Natural killer cell treated with Interleukin-12 subunit alpha and Interleukin-12 subunit beta and Interleukin-15 and Interleukin-18, amount 100 ng/mL, for 72 hours (primary cell): ENCODE data around the gene MRPL53. TPM values are rescaled to one million over a fixed set of nuclear protein-coding genes. Genes with fewer than 3 reads are reported as not detected.
A peak's percentile ranks its signal among the peaks of the same experiment; 100 is the strongest.

ENCODE experiments used
- ATAC-seq, 2 donors: fragments of 150-1000 bp; cut with Tn5 transposase in 1 of 2; sonication (Bioruptor Pico), chemical (Tn5 transposase) in 1 of 2; 2 replicates each; pipeline ENCODE4 v1.10.0; 2021
- DNase-seq: peaks from one replicate; pipeline ENCODE4 v3.0.0; 2022; ENCODE audit warnings: low spot score
- H3K27ac Mint-ChIP-seq, 2 donors: 1 replicate in 1 of 2; 2 replicates in 1 of 2; pipeline ENCODE4 v1.8.0; 2022; ENCODE audit warnings: mixed read lengths in 2 of 2, mild to moderate bottlenecking in 1 of 2, moderate library complexity in 1 of 2
- H3K27me3 Mint-ChIP-seq, 2 donors: 1 replicate in 1 of 2; 2 replicates in 1 of 2; pipeline ENCODE4 v1.8.0; 2022; ENCODE audit warnings: mixed read lengths in 2 of 2
- H3K36me3 Mint-ChIP-seq: one replicate; pipeline ENCODE4 v1.8.0; 2022; ENCODE audit warnings: mixed read lengths
- H3K4me1 Mint-ChIP-seq, 2 donors: 1 replicate in 1 of 2; 2 replicates in 1 of 2; pipeline ENCODE4 v1.8.0; 2022; ENCODE audit warnings: low read depth in 2 of 2, mixed read lengths in 2 of 2, mild to moderate bottlenecking in 1 of 2
- H3K4me3 Mint-ChIP-seq: one replicate; pipeline ENCODE4 v1.8.0; 2022; ENCODE audit warnings: mixed read lengths
- H3K9me3 Mint-ChIP-seq: 2 replicates; pipeline ENCODE4 v1.8.0; 2022; ENCODE audit warnings: mixed read lengths
- total RNA-seq, 2 donors: library from RNA; stranded (reverse); gene quantifications; one replicate each; pipeline ENCODE4 v1.2.3, GENCODE V29; 2022

The MRPL53 gene
- total RNA-seq, 2 donors from 2014 or later: 94.5 to 111 TPM

GRCh38 chr2:74507145-74507925, 34.9 kb upstream of the MRPL53 start, which contains the start of gene PCGF1:
PCGF1 (minus strand) TSS chr2:74507695; CDS start chr2:74507668, 27 bp downstream.
- peaks cover 12 to 29% of the 10 kb centered on the region in 2 donors for H3K27me3 Mint-ChIP-seq
- peak; percentile 97 for DNase-seq
- peaks cover 48 to 52% of the 10 kb centered on the region in 2 donors for H3K4me1 Mint-ChIP-seq
- peak; percentile 93 to 95 for ATAC-seq
- H3K9me3 Mint-ChIP-seq: no peaks in the 10 kb centered on the region
- H3K27ac Mint-ChIP-seq: peak within 1 kb of the TSS; percentile 99
- H3K4me3 Mint-ChIP-seq: peak within 1 kb of the TSS; percentile 96
- peaks cover 12% of the 10 kb centered on the region for H3K36me3 Mint-ChIP-seq

GRCh38 chr2:74505448-74506246, 33.2 kb upstream of the MRPL53 start:
- H3K27me3 Mint-ChIP-seq: peaks cover 8 to 14% of the 10 kb centered on the region in 2 donors
- H3K36me3 Mint-ChIP-seq: peaks cover 12% of the 10 kb centered on the region
- peaks cover 59 to 62% of the 10 kb centered on the region in 2 donors for H3K4me1 Mint-ChIP-seq
- peak overlapping the region; percentile 79 for H3K4me3 Mint-ChIP-seq
- H3K27ac Mint-ChIP-seq: peak overlapping the region; percentile 93 to 99
- ATAC-seq (no peak), DNase-seq (peak; percentile 49)
- H3K9me3 Mint-ChIP-seq: no peaks in the 10 kb centered on the region

DNA sequence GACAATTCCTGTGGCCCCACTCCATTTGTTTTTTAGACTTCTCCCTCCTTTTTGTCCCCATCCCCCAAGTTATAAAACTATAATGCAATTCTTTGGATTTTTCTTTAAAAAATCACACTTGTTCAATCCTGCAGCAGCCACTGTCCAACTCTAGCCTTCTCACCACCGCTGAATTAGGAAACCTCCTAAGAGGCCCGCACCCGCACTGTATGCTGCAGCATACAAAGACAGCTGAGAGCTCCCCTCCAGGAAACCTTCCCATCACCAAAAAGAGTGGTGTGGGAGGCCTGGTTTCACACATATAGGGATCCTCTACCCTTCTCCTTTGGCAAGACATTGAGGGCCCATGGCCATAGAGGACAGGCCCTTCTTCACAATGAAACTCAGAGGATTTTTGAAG, 32.1 kb upstream of the MRPL53 start:
- ATAC-seq: no peak
- H3K4me1 Mint-ChIP-seq: peaks cover 59% of the 10 kb centered on the region in 2 donors

DNA sequence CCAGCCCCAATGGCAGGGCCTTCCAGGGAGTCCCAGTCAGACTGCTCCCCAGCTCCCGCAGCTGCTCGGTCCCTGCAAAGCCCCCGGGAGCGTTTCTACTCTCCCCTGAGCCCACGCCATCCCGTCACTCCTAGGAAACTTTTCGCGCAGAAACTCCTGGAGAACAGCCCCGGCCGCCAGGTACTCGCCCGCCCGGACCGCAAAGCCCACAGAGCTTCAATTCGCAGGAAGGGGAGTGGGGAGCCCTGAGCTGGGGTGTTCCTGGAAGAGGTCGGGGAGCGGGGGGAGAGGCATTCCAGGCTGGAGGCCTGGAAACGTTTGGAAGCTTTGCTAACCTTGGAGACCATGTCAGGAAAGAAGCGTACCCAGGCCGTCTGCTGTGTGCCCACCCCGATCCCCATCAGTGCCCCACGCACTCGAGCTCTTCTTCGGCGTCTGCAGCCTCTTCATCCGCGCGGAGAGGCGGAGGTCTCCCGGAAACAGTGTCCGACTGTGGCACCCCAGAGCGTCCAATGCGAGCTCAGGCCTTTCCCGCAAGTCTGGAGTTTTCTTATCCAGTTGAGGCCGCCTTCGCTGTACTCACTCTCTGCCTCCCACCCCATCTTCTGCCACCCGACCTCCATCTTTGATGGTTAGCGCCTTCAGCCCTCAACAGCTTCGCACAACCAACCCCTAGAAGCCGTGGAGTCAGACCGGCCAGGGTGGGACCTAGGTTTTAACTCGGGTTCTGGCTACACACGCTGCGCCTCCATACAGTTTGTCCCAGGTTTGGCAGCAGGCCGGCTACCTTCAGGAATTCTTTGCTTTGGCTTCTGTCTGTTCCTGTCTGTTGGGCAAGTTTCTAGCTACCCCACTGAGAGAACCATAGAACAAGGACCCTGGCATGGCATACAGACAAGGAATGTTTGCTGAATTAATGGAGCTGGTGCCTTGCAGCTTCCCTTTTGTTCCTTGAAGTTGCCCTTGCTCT, 31.3 kb upstream of the MRPL53 start:
- ATAC-seq (no peak), DNase-seq (peak; percentile 48)
- H3K27me3 Mint-ChIP-seq: no peaks in the 10 kb centered on the region
- H3K4me1 Mint-ChIP-seq: peaks cover 62 to 63% of the 10 kb centered on the region in 2 donors
- peak overlapping the region; percentile 64 to 93 for H3K27ac Mint-ChIP-seq
- peaks cover 12% of the 10 kb centered on the region for H3K36me3 Mint-ChIP-seq
- no peaks in the 10 kb centered on the region for H3K9me3 Mint-ChIP-seq
- peak overlapping the region; percentile 79 for H3K4me3 Mint-ChIP-seq

More for the DNA sequence above, 32.1 kb upstream of the MRPL53 start:
- H3K27ac Mint-ChIP-seq: peak overlapping the region; percentile 64 to 93
- H3K4me3 Mint-ChIP-seq: peak overlapping the region; percentile 79
- H3K36me3 Mint-ChIP-seq: peaks cover 12% of the 10 kb centered on the region
- peaks cover 1 to 4% of the 10 kb centered on the region in 2 donors for H3K27me3 Mint-ChIP-seq
- DNase-seq: peak; percentile 23
- H3K9me3 Mint-ChIP-seq: no peaks in the 10 kb centered on the region

DNA sequence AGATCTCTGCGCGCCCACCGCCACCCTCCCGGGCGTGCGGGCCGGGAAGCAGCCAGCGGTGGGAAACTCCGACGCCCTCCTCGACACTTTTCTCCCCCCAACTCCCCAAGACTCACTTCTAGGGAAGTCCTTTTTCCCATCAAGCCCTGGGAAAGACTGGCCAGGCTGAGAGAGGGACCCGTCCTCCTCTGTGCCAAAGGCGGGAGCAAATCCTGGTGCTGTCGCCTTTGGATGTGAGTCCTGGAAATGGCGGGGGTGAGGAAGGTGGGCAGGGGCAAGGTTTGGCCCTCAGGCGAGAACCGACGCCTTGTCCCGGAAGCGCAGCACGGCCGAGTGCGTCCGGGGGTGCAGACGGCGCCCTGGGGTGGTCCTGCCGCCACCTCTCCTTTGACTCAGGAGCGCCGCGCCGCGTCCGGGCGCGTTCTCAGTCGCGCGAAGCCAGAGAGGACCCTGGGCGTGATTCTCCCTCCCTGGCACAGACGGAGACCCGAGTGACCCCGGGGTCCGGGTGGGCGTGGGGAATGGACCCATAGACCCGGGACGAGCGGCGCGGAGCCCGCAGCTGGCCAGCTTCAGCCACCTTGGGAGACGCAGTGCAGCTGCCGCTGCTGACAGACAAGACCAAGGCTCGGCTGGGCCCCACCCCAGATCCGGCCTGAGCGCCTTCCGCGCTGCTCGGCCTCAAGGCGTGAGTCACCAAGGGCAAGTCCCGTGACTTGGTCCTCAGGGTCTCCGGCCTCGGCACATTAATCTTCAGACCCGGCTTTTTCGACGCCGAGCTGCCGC, 30.4 kb upstream of the MRPL53 start:
- H3K4me3 Mint-ChIP-seq: peak overlapping the region; percentile 79
- H3K27ac Mint-ChIP-seq: peak overlapping the region; percentile 64 to 93
- ATAC-seq: peak; percentile 70 to 74
- no peaks in the 10 kb centered on the region for H3K9me3 Mint-ChIP-seq
- peak; percentile 88 for DNase-seq
- H3K4me1 Mint-ChIP-seq: peaks cover 61 to 63% of the 10 kb centered on the region in 2 donors
- no peaks in the 10 kb centered on the region for H3K27me3 Mint-ChIP-seq
- peaks cover 12% of the 10 kb centered on the region for H3K36me3 Mint-ChIP-seq

DNA sequence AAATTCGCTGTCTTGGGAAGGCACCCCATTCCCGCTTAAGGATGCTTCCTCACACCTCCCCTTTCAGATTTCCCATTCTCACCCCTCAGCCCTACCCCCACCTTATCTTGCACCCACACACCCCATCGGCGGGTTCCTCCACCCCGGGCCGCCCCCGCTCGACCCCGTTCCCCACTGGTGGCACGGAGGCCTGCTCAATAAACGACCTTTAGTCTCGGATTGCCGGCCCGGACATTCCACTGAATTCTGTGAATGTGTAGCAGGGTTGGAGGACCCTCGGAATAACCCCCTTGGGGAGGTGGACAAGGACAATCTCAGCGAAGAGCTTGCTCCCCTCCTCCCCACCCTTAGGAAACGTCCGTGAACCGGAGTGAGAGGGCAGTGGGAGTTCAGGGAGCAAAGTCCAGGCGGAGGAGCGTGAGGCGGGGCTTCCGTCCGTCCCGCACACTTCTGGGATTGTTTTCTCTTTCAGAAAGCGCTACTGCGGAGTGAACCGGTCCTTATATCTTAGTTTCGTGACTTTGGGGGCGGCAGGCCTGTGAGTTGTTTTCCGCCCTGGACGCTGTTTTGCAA, 29.8 kb upstream of the MRPL53 start:
- Mint-ChIP-seq H3K9me3 (no peaks in the 10 kb centered on the region), H3K4me1 (peaks cover 56 to 59% of the 10 kb centered on the region in 2 donors), H3K36me3 (peaks cover 12% of the 10 kb centered on the region), H3K27me3 (no peaks in the 10 kb centered on the region), H3K27ac (peak overlapping the region; percentile 64 to 93), H3K4me3 (peak overlapping the region; percentile 79)
- ATAC-seq (no peak), DNase-seq (peak; percentile 34)

- Mint-ChIP-seq H3K27me3 (no peaks in the 10 kb centered on the region), H3K4me1 (peaks cover 49 to 51% of the 10 kb centered on the region in 2 donors), H3K27ac (peak overlapping the region in 1 of 2 donors; percentile 93)
Observed at GRCh38 chr2:74501335-74502071, 29.0 kb upstream of the MRPL53 start.

DNA sequence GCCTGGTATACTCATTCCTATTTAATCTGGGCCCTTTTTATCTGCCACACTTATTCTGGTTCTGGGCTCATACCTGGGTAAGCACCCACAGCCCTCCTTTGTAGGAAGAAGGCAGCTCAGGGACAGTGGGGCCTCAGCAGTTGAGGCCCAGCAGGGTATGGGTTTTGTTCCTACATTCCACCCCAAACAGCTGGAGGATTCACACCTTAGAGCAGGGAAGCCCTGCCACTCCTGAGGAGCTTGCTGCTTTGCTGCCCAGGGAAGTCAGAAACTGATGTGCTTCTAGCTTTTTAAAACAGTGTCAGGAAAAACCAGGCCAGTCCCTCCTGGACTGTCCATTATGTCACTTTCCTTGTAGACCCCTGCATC, 28.1 kb upstream of the MRPL53 start:
- H3K27me3 Mint-ChIP-seq: no peaks in the 10 kb centered on the region
- ATAC-seq (no peak), DNase-seq (peak; percentile 40)
- H3K4me3 Mint-ChIP-seq: peak overlapping the region; percentile 17
- no peak overlapping the region for H3K27ac Mint-ChIP-seq
- peaks cover 42 to 47% of the 10 kb centered on the region in 2 donors for H3K4me1 Mint-ChIP-seq
- H3K9me3 Mint-ChIP-seq: no peaks in the 10 kb centered on the region
- peaks cover 8% of the 10 kb centered on the region for H3K36me3 Mint-ChIP-seq

More at GRCh38 chr2:74501335-74502071, 29.0 kb upstream of the MRPL53 start:
- Mint-ChIP-seq H3K36me3 (peaks cover 9% of the 10 kb centered on the region), H3K9me3 (no peaks in the 10 kb centered on the region), H3K4me3 (peak overlapping the region; percentile 79)
- DNase-seq: peak; percentile 29
- no peak for ATAC-seq

DNA sequence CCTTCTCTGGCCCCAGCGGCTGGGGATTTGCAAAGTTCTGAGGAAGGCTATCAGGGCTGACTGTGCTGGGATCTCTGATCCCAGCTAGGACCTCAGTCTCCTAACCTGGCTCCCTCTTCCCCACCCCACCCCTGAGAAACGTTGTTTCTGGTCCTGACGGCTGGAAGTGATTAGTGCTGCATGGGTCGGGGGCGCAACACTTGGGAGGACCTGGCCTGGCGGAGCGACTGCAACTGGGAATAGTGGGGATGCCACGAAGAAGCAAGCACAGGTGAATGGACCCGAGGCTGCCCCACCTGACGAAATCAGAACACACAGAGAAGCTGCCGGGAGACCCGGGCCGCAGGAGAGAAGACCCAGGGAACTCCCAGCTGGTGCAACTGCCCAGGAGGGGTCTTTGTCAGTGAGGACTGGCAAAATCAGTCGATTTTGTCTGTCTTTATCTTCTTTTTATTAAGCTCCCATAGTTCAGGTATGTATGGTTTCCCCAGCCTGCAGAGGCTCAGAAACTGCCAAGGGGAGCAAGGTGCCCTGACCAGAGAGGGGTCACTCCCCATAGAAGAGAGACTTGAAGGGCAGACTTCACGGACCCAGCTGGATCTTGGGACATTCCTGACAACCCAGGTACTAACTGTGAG, 27.6 kb upstream of the MRPL53 start:
- no peak overlapping the region for H3K27ac Mint-ChIP-seq
- no peak for ATAC-seq
- no peaks in the 10 kb centered on the region for H3K9me3 Mint-ChIP-seq

DNA sequence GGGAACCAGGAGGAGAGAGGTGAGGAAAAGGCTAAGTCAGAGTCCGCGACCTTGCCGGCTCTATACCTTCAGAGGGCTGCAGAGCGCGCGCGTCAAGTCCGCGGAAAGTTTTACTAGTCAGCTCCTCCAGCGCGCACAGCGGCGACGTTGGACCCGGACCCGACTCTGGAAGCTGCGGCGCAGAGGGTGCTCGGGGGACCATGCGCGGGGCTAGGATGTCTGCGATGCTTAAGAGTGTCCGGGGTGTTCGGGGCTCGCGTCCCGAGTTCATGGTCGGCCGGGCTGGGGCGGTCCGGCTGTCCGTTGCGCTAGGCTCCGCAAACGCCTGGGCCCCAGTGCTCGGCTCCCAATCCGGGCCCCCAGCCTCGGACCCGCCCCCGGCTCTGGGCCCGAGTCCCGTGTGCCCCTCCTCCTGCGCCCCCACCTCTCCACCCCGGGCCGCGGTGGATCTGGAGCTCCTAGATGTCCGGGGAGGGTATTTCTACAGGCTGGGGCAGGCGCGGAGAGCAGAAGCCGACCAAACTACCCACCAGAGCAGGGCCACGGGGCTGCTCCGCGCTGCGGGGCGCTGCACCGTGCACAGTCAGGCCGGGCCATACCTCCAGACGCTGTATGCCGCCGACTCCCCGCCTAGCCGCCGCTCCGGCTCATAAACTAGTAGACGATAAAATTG, 26.9 kb upstream of the MRPL53 start, which contains the start of gene LBX2:
LBX2 (minus strand) TSS at position 337 of the 673 bp plus-strand sequence; CDS start at position 271, 66 bp downstream.
- Mint-ChIP-seq H3K9me3 (no peaks in the 10 kb centered on the region), H3K4me3 (peak within 1 kb of the TSS; percentile 90), H3K27ac (peak within 1 kb of the TSS; percentile 83 to 85), H3K4me1 (peaks cover 31 to 37% of the 10 kb centered on the region in 2 donors), H3K36me3 (peaks cover under 1% of the 10 kb centered on the region), H3K27me3 (no peaks in the 10 kb centered on the region)
- peak; percentile 55 for DNase-seq
- ATAC-seq: no peak

More for the DNA sequence above, 27.6 kb upstream of the MRPL53 start:
- Mint-ChIP-seq H3K27me3 (no peaks in the 10 kb centered on the region), H3K36me3 (peaks cover 7% of the 10 kb centered on the region), H3K4me1 (peaks cover 38 to 44% of the 10 kb centered on the region in 2 donors), H3K4me3 (peak overlapping the region; percentile 17)
- DNase-seq: peak; percentile 58
